ENCODE results near the gene NFIA.

- TF ChIP-seq POLR2A (conservative IDR thresholded peaks at IDR 0.05) (no peak), CBFA2T3 (IDR thresholded peaks at IDR 0.05) (no peak), ZBTB11 (CRISPR knock-in tag; IDR thresholded peaks at IDR 0.05) (0 out of 6 replicates have a peak, but pooled peaks of 1 of the 3 experiments have one; percentile 45), CTCF (IDR thresholded peaks at IDR 0.05 in 2 of 3, conservative IDR thresholded peaks at IDR 0.05 in 1 of 3; ENCODE audit: insufficient read depth in 2 of 3, low read depth in 1 of 3, low read length in 3 of 3) (no peak)
These were observed 101.2 kb downstream of the NFIA start for GRCh38 chr1:61183471-61184039.
